UCSD-AML1 (cell line): ENCODE results near the gene TCEAL5.
"Not testable (repeated sequence)": the region's sequence is repeated elsewhere in the genome, so short reads cannot be mapped to it uniquely, and the experiment has no call there.

Experiments used
- DNase-seq: peaks from one replicate; lab custom pipeline; 2025; ENCODE audit not compliant: unreplicated experiment; lab: John Stamatoyannopoulos, UW

Gene TCEAL5, protein sequence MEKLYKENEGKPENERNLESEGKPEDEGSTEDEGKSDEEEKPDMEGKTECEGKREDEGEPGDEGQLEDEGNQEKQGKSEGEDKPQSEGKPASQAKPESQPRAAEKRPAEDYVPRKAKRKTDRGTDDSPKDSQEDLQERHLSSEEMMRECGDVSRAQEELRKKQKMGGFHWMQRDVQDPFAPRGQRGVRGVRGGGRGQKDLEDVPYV

GRCh38 chrX:103276581-103277002 lies at the start of gene TCEAL5:
TSS of gene TCEAL5 (minus strand) at chrX:103276750. CDS start at chrX:103274563, 2,187 bp downstream.
- DNase-seq = no peak

GRCh38 chrX:103311399-103311780 lies 34.8 kb upstream of the TCEAL5 start:
- DNase-seq = no peak

GRCh38 chrX:103310555-103311398 lies 34.2 kb upstream of the TCEAL5 start, which contains the start of gene BEX2:
TSS of gene BEX2 (minus strand) at chrX:103310990. CDS start at chrX:103309976, 1,014 bp downstream.
- no peak for DNase-seq

GRCh38 chrX:103309860-103310554 lies 33.5 kb upstream of the TCEAL5 start:
- DNase-seq = no peak

DNA sequence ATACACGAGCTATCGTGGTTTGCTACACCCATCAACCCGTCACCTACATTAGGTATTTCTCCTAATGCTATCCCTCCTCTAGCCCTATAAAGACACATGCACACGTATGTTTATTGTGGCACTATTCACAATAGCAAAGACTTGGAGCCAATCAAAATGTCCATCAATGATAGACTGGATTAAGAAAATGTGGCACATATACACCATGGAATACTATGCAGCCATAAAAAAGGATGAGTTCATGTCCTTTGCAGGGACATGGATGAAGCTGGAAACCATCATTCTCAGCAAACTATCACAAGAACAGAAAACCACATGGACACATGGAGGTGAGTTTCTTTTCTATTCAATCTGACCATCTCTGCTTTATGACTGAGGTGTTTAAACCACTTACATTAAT lies 29.1 kb upstream of the TCEAL5 start:
- DNase-seq = not testable (repeated sequence)

DNA sequence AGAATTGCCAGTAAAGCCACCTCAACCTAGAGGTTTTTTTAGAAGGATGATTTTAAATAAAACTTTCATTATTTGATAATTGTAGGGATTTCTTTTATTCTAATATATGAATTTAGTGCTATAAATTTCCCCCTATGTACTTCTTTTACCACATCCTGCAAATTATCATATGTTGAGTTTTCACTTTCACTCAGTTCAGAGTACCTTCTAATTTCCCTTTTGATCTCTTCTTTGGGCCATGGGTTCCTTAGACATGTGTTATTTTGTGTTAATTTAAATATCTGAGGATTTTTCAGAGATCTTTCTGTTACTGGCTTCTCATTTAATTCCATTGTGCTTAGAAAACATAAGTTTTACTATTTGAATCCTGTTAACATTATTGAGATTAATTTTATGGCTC lies 28.2 kb upstream of the TCEAL5 start:
- DNase-seq = no peak

GRCh38 chrX:103293118-103293517 lies 16.6 kb upstream of the TCEAL5 start:
- no peak for DNase-seq

DNA sequence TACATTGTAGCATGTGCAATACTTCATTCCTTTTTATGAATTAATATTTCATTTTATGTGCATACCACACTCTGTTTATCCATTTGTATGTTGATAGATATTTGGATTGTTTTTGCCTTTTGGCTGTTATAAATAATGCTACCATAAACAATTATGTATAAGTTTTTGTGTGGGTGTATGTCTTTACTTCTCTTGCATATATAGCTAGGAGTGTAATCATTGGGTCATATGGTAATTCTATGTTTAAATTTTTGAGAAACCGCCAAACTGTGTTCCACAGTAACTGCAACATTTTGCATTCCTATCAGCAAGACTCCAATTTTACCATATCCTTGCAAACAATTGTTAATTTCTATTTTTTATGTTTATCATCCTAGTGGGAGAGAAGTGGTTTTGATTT lies 3.1 kb upstream of the TCEAL5 start:
- no peak for DNase-seq

GRCh38 chrX:103275947-103276567 lies 493 bp downstream of the TCEAL5 start:
- DNase-seq = no peak

DNA sequence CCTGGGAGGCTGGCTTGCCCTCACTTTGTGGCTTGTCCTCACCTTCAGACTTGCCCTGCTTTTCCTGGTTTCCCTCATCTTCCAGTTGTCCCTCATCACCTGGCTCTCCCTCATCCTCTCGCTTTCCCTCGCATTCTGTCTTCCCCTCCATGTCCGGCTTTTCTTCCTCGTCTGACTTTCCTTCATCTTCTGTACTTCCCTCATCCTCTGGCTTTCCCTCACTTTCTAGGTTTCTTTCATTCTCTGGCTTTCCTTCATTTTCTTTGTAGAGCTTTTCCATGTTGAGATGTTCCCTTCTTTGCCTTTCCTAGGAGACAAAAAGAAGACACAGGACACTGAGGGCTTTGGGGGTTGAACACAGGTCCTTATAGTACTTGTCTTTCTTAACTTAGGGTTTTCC lies 2.3 kb downstream of the TCEAL5 start:
- DNase-seq = no peak

DNA sequence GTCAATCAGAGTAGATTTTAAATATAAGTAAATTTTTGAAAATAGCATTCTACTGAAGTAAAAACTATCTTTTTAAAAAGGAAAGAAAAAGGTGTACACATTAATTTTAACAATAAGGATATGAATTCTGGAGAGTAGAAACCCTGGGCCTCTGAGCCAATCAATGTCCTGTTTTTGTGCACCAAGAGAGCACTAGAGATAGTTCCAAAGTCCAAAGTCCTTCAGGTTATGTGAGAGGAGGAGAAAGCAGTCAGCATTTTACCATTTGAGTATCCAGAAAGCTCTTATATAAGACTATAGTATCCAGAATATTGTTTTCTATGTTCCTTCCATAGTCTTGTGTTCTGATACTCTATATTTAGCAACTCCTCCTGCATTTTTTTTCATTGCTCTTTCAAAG lies 18.3 kb downstream of the TCEAL5 start:
- no peak for DNase-seq

- DNase-seq = no peak
Observed at GRCh38 chrX:103256651-103257050, 19.9 kb downstream of the TCEAL5 start.

DNA sequence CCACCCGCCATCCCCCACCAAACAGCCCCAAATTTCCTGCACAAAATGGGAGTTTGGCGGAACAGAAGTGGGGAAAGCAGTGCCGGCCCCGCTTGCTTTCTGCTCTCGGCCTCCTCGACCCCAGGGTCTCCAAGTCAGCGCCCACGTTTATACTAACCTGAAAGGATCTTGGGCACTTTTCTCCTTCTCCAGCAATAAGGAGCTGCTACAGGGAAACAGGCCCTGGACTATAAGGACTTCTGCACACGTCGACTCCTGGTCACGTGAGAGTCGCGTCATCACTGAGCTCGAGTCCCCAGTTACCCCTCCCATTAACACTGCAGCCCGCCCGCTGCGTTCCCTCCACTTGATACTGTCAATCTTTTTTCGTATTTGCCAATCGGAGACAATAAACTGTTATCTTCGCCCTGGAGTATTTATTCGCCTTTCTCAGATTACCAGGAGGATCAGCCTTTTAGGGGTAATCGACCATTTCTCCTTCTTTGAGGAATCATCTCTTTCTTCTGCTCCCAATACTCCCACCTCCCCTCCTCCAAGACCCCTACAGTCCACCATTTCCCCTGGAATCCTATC lies 21.5 kb downstream of the TCEAL5 start, which contains the start of gene TCEAL8:
TCEAL8 (minus strand) TSS at position 235 of the 573 bp plus-strand sequence. CDS start 1,176 bp downstream, outside the sequence.
- peak; percentile 54 for DNase-seq

- DNase-seq = peak; percentile 64
Observed at GRCh38 chrX:103254171-103254824, 22.3 kb downstream of the TCEAL5 start.

DNA sequence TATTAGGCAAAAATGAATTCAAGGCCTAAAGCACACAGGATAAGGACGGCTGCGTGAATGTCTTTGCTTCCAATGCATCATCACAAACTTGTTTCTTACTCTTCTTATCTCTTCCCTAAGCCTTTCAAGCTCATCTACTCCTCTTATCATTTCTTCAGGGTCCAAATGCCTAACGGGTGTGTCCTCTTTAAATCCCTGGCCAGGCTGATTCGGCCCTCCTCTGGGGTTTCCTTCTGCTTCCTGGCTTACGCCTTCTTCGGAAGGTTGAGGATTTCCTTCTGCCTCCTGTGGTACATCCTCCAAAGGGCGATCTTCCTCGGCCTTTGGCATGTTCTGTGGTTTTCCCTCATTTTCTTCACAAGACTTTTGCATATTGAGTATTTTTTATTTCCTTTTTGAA lies 22.9 kb downstream of the TCEAL5 start:
- DNase-seq = peak; percentile 18

DNA sequence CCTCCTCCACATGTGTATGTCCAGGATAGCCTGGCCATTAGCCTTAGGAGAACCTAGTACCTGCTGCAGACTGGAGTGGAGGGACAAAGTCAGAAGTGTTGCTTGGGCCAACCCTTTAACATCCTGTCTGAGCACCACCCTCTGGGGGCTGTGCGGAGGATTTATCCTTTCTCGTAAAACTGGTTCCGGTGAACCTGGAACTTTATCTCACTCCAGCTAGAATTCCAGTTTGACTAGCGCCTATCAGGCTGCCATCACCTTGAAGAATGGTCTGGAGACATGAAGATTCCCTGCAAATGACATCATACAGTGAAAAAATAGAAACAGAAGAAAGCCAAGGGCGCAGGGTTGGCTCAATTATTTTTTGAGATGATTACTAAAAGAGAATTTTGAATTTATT lies 25.6 kb downstream of the TCEAL5 start:
- DNase-seq = no peak

DNA sequence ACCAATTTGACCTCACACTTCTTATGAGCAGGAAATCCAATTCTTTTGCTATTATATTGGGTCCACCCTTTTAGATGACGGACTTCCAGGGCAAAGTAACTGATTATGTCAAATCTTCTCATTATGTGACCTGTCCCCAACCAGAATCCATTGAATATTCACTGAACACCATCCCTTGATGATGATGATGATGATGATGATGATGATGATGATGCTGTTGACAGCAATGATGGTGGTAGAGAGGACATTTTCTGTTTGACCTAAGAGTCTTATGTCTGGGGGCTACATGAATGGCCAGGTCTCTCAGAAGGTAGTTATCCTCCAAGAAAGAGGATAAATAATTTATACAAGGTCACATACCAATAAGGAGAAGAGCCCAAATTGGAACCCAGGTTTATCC lies 26.7 kb downstream of the TCEAL5 start:
- DNase-seq = no peak

GRCh38 chrX:103248553-103248952 lies 28.0 kb downstream of the TCEAL5 start:
- no peak for DNase-seq

GRCh38 chrX:103240155-103240554 lies 36.4 kb downstream of the TCEAL5 start:
- DNase-seq = no peak

GRCh38 chrX:103236296-103236695 lies 40.3 kb downstream of the TCEAL5 start:
- DNase-seq = no peak
